Left ventricle myocardium inferior (tissue), 1 donor: ENCODE results near the gene PPAT. TPM values are rescaled to one million over a fixed set of nuclear protein-coding genes. Genes with fewer than 3 reads are reported as not detected.
"Not testable (repeated sequence)": the region's sequence is repeated elsewhere in the genome, so short reads cannot be mapped to it uniquely, and the experiment has no call there.

ENCODE experiments used
- DNase-seq: peaks from one replicate; pipeline ENCODE4 v3.0.0-alpha.2; 2020
- H3K27ac ChIP-seq: fragments of 200-600 bp; replicated peaks from 2 replicates; pipeline ENCODE4 v1.8.0; 2021
- H3K27me3 ChIP-seq: fragments of 200-600 bp; 2 replicates; pipeline ENCODE4 v1.8.0; 2021; ENCODE audit warnings: low read depth
- H3K36me3 ChIP-seq: fragments of 200-600 bp; 2 replicates; pipeline ENCODE4 v1.8.0; 2021
- H3K4me1 ChIP-seq: fragments of 200-600 bp; 2 replicates; pipeline ENCODE4 v1.8.0; 2021
- H3K4me3 ChIP-seq: fragments of 200-600 bp; 2 replicates; pipeline ENCODE4 v1.8.0; 2021; ENCODE audit warnings: mild to moderate bottlenecking, moderate library complexity
- H3K9me3 ChIP-seq: fragments of 200-600 bp; replicated peaks from 2 replicates; pipeline ENCODE4 v1.8.0; 2021
- CTCF ChIP-seq: fragments of 200-600 bp; IDR thresholded peaks from 2 replicates; pipeline ENCODE4 v1.8.0; 2021; ENCODE audit warnings: antibody characterized with exemption, mild to moderate bottlenecking, borderline replicate concordance
- intact Hi-C: fragments of 100-400 bp; cut with micrococcal nuclease; formaldehyde crosslinking; loops from one replicate; pipeline ENCODE4 v1.11.0; 2022
- total RNA-seq: library from RNA; stranded (reverse); fragmentation: NEBNext Ultra II Directional; extraction: Animal tissue kit (Norgen Biotek cat#: 25700); gene quantifications from one replicate; pipeline ENCODE4 v1.2.1, GENCODE V29; 2021
- donor health status: DM: no; HTN: yes; CAD: no; lungs with severe emphysema.

Gene PPAT
- total RNA-seq, 1 donor from 2014 or later: 3.4 TPM

- no peak for TF ChIP-seq CTCF
- Histone ChIP-seq H3K27ac (no peak overlapping the region), H3K27me3 (no peaks in the 10 kb centered on the region), H3K9me3 (no peaks in the 10 kb centered on the region), H3K4me1 (peaks cover 53% of the 10 kb centered on the region), H3K4me3 (no peak overlapping the region), H3K36me3 (peaks cover 29% of the 10 kb centered on the region)
- DNase-seq: no peak
- intact Hi-C loops: no loop called here
These were observed 28.3 kb upstream of the PPAT start for GRCh38 chr4:56463711-56464110.

GRCh38 chr4:56462157-56462556, 26.7 kb upstream of the PPAT start:
- intact Hi-C loops: no loop called here
- no peak for DNase-seq
- TF ChIP-seq CTCF: no peak

GRCh38 chr4:56460085-56460484, 24.7 kb upstream of the PPAT start:
- no peaks in the 10 kb centered on the region for H3K27me3 ChIP-seq
- H3K9me3 ChIP-seq: no peaks in the 10 kb centered on the region
- no peak for DNase-seq
- intact Hi-C loops: no loop called here
- peaks cover 34% of the 10 kb centered on the region for H3K36me3 ChIP-seq
- H3K27ac ChIP-seq: no peak overlapping the region
- no peak overlapping the region for H3K4me3 ChIP-seq
- no peak for TF ChIP-seq CTCF
- peaks cover 19% of the 10 kb centered on the region for H3K4me1 ChIP-seq

More at GRCh38 chr4:56462157-56462556, 26.7 kb upstream of the PPAT start:
- H3K9me3 ChIP-seq: no peaks in the 10 kb centered on the region
- H3K4me1 ChIP-seq: peaks cover 39% of the 10 kb centered on the region
- H3K27ac ChIP-seq: no peak overlapping the region
- no peaks in the 10 kb centered on the region for H3K27me3 ChIP-seq
- no peak overlapping the region for H3K4me3 ChIP-seq
- peaks cover 29% of the 10 kb centered on the region for H3K36me3 ChIP-seq

GRCh38 chr4:56450342-56450741, 14.9 kb upstream of the PPAT start:
- Histone ChIP-seq H3K4me1 (no peaks in the 10 kb centered on the region), H3K4me3 (no peak overlapping the region), H3K9me3 (no peaks in the 10 kb centered on the region), H3K36me3 (peaks cover 50% of the 10 kb centered on the region), H3K27me3 (no peaks in the 10 kb centered on the region), H3K27ac (no peak overlapping the region)
- DNase-seq: no peak
- intact Hi-C loops: no loop called here
- TF ChIP-seq CTCF: no peak

- DNase-seq, H3K9me3 ChIP-seq, H3K27me3 ChIP-seq, H3K27ac ChIP-seq, H3K4me1 ChIP-seq, H3K4me3 ChIP-seq, intact Hi-C loops: not testable (repeated sequence)
- H3K36me3 ChIP-seq: peaks cover 44% of the 10 kb centered on the region
These were observed 14.1 kb upstream of the PPAT start for GRCh38 chr4:56449475-56449874.

GRCh38 chr4:56448301-56448700, 12.9 kb upstream of the PPAT start:
- TF ChIP-seq CTCF: no peak
- no peaks in the 10 kb centered on the region for H3K9me3 ChIP-seq
- DNase-seq: no peak
- H3K36me3 ChIP-seq: peaks cover 41% of the 10 kb centered on the region
- H3K27ac ChIP-seq: no peak overlapping the region
- no peaks in the 10 kb centered on the region for H3K4me1 ChIP-seq
- no peak overlapping the region for H3K4me3 ChIP-seq
- intact Hi-C loops: no loop called here
- H3K27me3 ChIP-seq: no peaks in the 10 kb centered on the region
